Natural killer cell (primary cell): Measurements from ENCODE around the gene MICU2. TPM values are rescaled to one million over a fixed set of nuclear protein-coding genes. Genes with fewer than 3 reads are reported as not detected.

Experiments used
- ATAC-seq, 3 donors: fragments of 150-1000 bp in 2 of 3; fragments of 200-7000 bp in 1 of 3; cut with Tn5 transposase; 1 replicate in 1 of 3; 2 replicates in 2 of 3; pipeline ENCODE4 v1.10.0; 2021; ENCODE audit warnings: mild to moderate bottlenecking in 2 of 3, moderate library complexity in 2 of 3
- DNase-seq, 2 donors: peaks; one replicate each; pipeline versions ENCODE4 v3.0.0 to v3.0.0-alpha.2; 2013 to 2021; ENCODE audit warnings: mixed read lengths in 1 of 2
- H3K27ac ChIP-seq: one replicate; pipeline ENCODE4 v1.5.1; 2013; ENCODE audit warnings: mild to moderate bottlenecking, low read length
- H3K27me3 ChIP-seq: one replicate; pipeline ENCODE4 v1.6.1; 2013; ENCODE audit warnings: low read length; ENCODE audit not compliant: control insufficient read depth, insufficient read depth
- H3K36me3 ChIP-seq: one replicate; pipeline ENCODE4 v1.6.1; 2013; ENCODE audit warnings: low read length; ENCODE audit not compliant: control insufficient read depth, insufficient read depth
- H3K4me1 ChIP-seq: one replicate; pipeline ENCODE4 v1.6.1; 2013; ENCODE audit warnings: low read length; ENCODE audit not compliant: control insufficient read depth, insufficient read depth
- H3K4me3 ChIP-seq: one replicate; pipeline ENCODE4 v1.5.1; 2013; ENCODE audit warnings: low read length
- H3K9me3 ChIP-seq: one replicate; pipeline ENCODE4 v1.6.1; 2013; ENCODE audit warnings: low read length; ENCODE audit not compliant: control insufficient read depth, insufficient read depth
- H3K27ac Mint-ChIP-seq, 2 donors: one replicate each; pipeline ENCODE4 v1.8.0; 2022; ENCODE audit warnings: mild to moderate bottlenecking in 2 of 2, mixed read lengths in 2 of 2, moderate library complexity in 1 of 2
- H3K27me3 Mint-ChIP-seq, 2 donors: one replicate each; pipeline ENCODE4 v1.8.0; 2022; ENCODE audit warnings: low read depth in 2 of 2, mixed read lengths in 2 of 2
- H3K36me3 Mint-ChIP-seq: one replicate; pipeline ENCODE4 v1.8.0; 2022; ENCODE audit warnings: mixed read lengths
- H3K4me1 Mint-ChIP-seq, 2 donors: one replicate each; pipeline ENCODE4 v1.8.0; 2022; ENCODE audit warnings: mixed read lengths in 2 of 2
- H3K4me3 Mint-ChIP-seq: one replicate; pipeline ENCODE4 v1.8.0; 2022; ENCODE audit warnings: mild to moderate bottlenecking, moderate library complexity, mixed read lengths
- H3K9me3 Mint-ChIP-seq, 2 donors: one replicate each; pipeline ENCODE4 v1.8.0; 2022; ENCODE audit warnings: mixed read lengths in 2 of 2
- WGBS: methylation state at CpG from one replicate; pipeline ENCODE4 v1.1.7; 2013; ENCODE audit warnings: missing lambda C conversion rate; ENCODE audit not compliant: insufficient coverage; 5-methylcytosine and 5-hydroxymethylcytosine counted together
- intact Hi-C: fragments of 100-400 bp; cut with micrococcal nuclease; formaldehyde crosslinking; loops from one replicate; pipeline ENCODE4 v1.14.2; 2022
- total RNA-seq, 4 donors: library from RNA; stranded (reverse); fragments of 120-200 nt in 1 of 4; gene quantifications; one replicate each; pipeline versions ENCODE4 v1.2.3 to v1.2.4, GENCODE V29; 2013 to 2022
- TF ChIP-seq, protein P1 (sequence below): fragments of 200-600 bp; IDR thresholded peaks from one replicate; pipeline ENCODE4 v1.8.0; 2022; ENCODE audit warnings: antibody characterized with exemption

MICU2 gene
- total RNA-seq, 3 donors from 2014 or later (not counting 1 experiment from before 2014, with no cell fraction given): 40.2 to 47.1 (median 41.4) TPM

DNA sequence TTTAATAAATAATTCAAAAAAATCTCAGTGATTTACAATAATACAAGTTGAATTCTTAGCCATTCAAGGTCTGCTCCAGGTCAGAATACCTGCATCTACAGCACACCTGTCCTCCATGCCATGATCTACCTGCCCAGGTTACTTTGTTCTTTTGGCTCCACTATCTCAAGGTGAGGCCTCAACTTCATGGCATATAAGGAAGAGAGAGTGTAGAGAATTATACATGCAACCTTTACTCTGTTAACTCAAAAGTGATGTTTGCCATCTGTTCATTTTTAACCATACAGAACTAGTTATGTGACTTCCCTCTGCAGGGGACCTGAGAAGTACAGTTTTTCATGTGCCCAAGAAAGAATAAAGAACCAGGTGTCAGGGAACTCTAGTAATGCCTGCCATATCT lies 28.2 kb upstream of the MICU2 start:
- DNase-seq: no peak
- Mint-ChIP-seq H3K9me3 (peaks cover 3% of the 10 kb centered on the region in 2 donors), H3K27ac (no peak overlapping the region), H3K36me3 (peaks cover 8% of the 10 kb centered on the region), H3K4me3 (no peak overlapping the region), H3K27me3 (peaks cover 13 to 58% of the 10 kb centered on the region in 2 donors), H3K4me1 (no peaks in the 10 kb centered on the region)
- no peak overlapping the region for H3K4me3 ChIP-seq
- no peaks in the 10 kb centered on the region for H3K36me3 ChIP-seq
- no peaks in the 10 kb centered on the region for H3K4me1 ChIP-seq
- peaks cover 2% of the 10 kb centered on the region for H3K27me3 ChIP-seq
- H3K27ac ChIP-seq: no peak overlapping the region
- intact Hi-C loops: loop anchor here (10.0 kb wide), 1 partner anchor 1123 kb away; no protein-coding TSS in a partner anchor
- ATAC-seq: no peak
- TF ChIP-seq, protein P1, sequence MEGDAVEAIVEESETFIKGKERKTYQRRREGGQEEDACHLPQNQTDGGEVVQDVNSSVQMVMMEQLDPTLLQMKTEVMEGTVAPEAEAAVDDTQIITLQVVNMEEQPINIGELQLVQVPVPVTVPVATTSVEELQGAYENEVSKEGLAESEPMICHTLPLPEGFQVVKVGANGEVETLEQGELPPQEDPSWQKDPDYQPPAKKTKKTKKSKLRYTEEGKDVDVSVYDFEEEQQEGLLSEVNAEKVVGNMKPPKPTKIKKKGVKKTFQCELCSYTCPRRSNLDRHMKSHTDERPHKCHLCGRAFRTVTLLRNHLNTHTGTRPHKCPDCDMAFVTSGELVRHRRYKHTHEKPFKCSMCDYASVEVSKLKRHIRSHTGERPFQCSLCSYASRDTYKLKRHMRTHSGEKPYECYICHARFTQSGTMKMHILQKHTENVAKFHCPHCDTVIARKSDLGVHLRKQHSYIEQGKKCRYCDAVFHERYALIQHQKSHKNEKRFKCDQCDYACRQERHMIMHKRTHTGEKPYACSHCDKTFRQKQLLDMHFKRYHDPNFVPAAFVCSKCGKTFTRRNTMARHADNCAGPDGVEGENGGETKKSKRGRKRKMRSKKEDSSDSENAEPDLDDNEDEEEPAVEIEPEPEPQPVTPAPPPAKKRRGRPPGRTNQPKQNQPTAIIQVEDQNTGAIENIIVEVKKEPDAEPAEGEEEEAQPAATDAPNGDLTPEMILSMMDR: no peak
- H3K9me3 ChIP-seq: no peaks in the 10 kb centered on the region

GRCh38 chr13:21625366-21625765 lies 21.4 kb upstream of the MICU2 start:
- intact Hi-C loops: no loop called here

GRCh38 chr13:21620861-21621260 lies 16.9 kb upstream of the MICU2 start:
- no peaks in the 10 kb centered on the region for H3K27me3 ChIP-seq
- H3K27me3 Mint-ChIP-seq: peaks cover 14 to 30% of the 10 kb centered on the region in 2 donors
- no peaks in the 10 kb centered on the region for H3K36me3 ChIP-seq
- no peak overlapping the region for H3K4me3 Mint-ChIP-seq
- WGBS: 65% methylated on average over 3 of the region's 3 CpGs
- no peaks in the 10 kb centered on the region for H3K4me1 Mint-ChIP-seq
- TF ChIP-seq, protein P1: no peak
- ATAC-seq (no peak), DNase-seq (no peak)
- H3K27ac Mint-ChIP-seq: no peak overlapping the region
- no peak overlapping the region for H3K27ac ChIP-seq
- H3K36me3 Mint-ChIP-seq: no peaks in the 10 kb centered on the region
- H3K9me3 Mint-ChIP-seq: no peaks in the 10 kb centered on the region
- H3K9me3 ChIP-seq: no peaks in the 10 kb centered on the region
- intact Hi-C loops: no loop called here
- no peaks in the 10 kb centered on the region for H3K4me1 ChIP-seq
- H3K4me3 ChIP-seq: no peak overlapping the region

More at GRCh38 chr13:21625366-21625765, 21.4 kb upstream of the MICU2 start:
- Histone ChIP-seq H3K36me3 (no peaks in the 10 kb centered on the region), H3K27me3 (peaks cover 1% of the 10 kb centered on the region), H3K4me3 (no peak overlapping the region), H3K4me1 (no peaks in the 10 kb centered on the region), H3K9me3 (no peaks in the 10 kb centered on the region), H3K27ac (no peak overlapping the region)
- no peaks in the 10 kb centered on the region for H3K4me1 Mint-ChIP-seq
- no peaks in the 10 kb centered on the region for H3K36me3 Mint-ChIP-seq
- DNase-seq (peak in 1 of 2 donors; percentile 59), ATAC-seq (peak; percentile 42 to 57 (median 44))
- H3K9me3 Mint-ChIP-seq: no peaks in the 10 kb centered on the region
- TF ChIP-seq, protein P1: no peak
- 66% methylated on average over 7 of the region's 8 CpGs for WGBS
- peaks cover 11 to 36% of the 10 kb centered on the region in 2 donors for H3K27me3 Mint-ChIP-seq
- no peak overlapping the region for H3K4me3 Mint-ChIP-seq
- no peak overlapping the region for H3K27ac Mint-ChIP-seq

DNA sequence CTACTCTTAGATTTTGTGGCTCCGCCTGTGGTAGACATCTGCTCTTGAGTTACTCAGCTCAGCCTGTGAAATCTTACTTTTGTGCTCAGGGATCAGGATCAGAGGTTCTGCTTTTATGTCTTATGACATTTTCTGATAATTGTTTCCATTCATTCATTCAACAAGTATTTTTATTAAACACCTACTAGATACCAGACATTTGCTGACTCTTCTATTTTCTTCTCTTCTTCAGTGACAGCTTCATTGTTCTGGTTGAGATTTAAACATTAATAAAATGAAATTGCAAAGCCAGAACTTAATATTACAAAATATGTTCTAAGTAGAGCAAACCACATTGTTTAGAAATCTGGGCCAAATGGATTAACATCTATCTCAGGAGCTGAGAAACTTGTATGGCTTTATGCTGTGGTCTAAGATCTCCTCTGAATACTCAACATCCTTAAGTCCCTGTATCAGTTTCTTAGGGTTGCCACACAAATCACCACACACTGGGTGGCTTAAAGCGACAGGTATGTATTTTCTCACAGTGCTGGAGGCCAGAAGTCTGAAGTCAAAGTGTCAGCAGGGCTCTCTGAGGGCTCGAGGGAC lies 15.8 kb upstream of the MICU2 start:
- DNase-seq: no peak
- TF ChIP-seq, protein P1: no peak
- Histone ChIP-seq H3K9me3 (no peaks in the 10 kb centered on the region), H3K4me1 (no peaks in the 10 kb centered on the region), H3K27ac (no peak overlapping the region), H3K36me3 (no peaks in the 10 kb centered on the region), H3K4me3 (no peak overlapping the region), H3K27me3 (no peaks in the 10 kb centered on the region)
- Mint-ChIP-seq H3K9me3 (no peaks in the 10 kb centered on the region), H3K4me3 (no peak overlapping the region), H3K4me1 (no peaks in the 10 kb centered on the region), H3K27me3 (peaks cover 14 to 30% of the 10 kb centered on the region in 2 donors), H3K36me3 (no peaks in the 10 kb centered on the region), H3K27ac (no peak overlapping the region)
- WGBS: 87% methylated on average over 3 of the region's 3 CpGs
- no peak for ATAC-seq
- intact Hi-C loops: no loop called here
